Middle frontal gyrus (tissue), 1 donor: ENCODE results near the gene TEPSIN.

Source experiments
- DNase-seq: peaks from one replicate; pipeline ENCODE4 v3.0.0-alpha.2; 2015; ENCODE audit warnings: low spot score; ENCODE audit errors: extremely low spot score

Gene TEPSIN

DNA sequence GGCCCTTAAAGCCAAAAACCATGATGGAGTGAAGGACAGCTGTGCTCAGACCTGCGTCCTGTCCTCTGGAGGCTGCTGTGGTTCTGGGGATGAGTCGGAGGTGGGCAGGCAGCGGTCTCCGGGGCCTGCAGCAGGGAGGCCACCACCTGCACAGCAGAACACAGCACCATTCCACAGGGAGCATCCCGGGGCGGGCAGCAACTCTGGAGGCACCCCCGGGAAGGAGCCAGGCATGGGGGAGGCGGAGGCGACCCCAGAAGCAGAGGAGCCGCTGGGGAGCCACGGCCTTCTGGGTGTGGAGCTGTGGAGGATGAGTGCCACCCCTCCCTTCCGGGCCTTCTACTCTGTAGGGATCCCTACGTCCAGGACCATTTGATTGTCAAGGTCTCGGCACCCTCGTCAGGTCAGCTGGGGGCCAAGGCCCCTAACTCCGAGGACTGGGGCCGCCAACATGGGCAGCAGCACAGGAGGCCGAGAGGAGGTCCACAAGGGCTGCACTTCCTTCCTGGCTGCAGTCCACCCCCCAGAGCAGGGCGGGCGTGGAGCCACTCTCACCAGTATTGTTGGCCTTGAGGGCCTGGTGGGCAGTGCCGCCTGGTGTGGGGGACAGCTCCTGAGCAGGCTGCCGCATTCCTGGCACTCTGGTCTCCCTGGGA lies 39.9 kb downstream of the TEPSIN start:
- DNase-seq = no peak

DNA sequence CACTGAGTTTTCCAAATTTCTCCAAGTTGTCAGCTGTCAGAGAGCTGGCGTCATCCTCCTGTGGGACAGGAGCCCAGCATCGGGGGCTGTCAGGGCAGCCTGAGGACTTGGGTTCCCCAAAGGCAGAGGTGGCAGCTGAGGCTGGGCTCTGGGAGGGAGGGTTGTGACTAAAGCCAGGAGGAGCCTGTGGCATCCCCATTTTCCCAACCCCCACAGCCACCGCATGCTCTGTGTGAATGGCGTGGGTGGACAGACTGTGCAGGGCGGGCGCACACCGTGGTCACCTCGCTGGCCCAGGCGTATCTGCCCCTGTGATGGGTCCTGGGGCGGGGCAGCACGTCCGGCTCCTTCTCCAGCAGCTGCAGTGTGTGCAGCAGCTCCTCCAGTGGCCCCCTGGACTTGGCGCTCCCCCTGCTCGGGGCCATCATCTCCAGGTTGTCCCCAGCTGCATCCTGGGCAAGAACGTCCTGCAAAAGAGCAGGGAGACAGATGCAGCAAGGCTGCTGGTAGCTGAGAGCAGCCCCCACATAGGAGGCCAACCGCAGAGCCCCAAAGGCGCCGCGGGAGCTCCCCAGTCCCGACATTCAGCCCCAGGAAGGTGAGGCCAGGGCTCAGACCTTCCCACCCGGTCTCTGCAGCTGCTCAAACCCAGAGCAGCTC lies 40.9 kb downstream of the TEPSIN start:
- DNase-seq = no peak

DNA sequence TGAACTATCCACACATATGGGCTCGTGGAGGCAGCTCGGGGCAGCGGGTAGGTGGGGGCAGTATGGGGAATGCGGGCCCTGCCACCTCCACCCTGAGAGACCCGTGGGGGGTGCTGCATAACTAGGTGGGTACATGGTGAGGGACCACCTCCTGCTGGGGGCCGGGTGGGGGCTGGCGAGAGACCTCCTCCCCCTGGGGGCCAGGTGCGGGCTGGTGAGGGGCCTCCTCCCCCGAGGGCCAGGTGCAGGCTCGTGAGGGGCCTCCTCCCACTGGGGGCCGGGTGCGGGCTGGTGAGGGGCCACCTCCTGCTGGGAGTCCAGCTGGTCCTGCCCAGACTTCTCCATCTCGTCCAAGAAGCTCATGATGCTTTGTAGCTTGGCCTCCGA lies 41.5 kb downstream of the TEPSIN start:
- no peak for DNase-seq

GRCh38 chr17:81196505-81197408 lies 42.1 kb downstream of the TEPSIN start:
- DNase-seq = no peak

GRCh38 chr17:81195941-81196495 lies 42.8 kb downstream of the TEPSIN start:
- DNase-seq = no peak

DNA sequence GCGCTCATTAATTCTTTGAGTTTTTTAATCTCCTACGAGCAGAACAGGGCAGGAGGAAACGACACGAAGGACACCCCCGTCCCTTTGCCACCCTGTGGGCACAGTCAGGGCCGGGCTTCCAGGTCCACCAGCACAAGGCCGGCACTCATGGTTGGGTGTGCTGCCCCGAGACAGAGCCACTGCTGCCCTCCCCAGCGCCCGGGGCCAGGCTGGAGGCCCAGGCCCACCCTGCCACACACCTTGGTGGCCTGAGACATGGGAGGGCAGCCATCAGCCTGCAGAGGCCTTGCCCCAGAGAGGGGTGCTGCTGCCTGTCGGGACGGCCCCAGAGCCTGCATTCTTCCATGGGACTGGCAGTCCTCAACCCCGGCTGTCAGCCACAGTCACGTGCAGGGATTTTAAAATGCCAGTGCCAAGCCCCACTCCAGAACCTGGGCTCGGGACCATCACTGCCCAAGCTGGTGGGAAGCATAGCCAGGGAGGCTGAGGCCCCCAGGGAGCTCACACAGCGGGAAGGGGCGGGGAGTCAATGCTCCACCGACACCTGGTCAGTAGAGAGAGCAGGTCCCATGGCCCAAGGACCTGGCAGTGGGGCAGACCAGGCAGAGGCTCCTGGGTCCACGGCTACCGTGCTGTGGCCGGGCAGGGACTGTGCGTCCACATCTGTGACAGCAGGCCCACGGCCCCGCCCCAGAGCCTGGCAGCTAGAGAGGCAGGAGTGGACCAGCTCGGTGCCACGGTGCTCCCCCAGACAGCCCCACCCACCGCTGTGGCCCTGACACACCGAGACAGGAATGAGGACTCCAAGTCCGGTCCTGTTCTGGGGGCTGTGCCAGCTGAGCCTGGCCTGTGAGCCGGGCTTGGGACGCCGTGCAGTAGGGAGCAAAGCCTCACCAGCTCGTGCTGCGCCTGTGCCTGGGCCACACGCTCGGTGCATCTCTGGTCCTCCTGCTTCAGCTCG lies 43.6 kb downstream of the TEPSIN start:
- no peak for DNase-seq

GRCh38 chr17:81194225-81194760 lies 44.6 kb downstream of the TEPSIN start:
- no peak for DNase-seq

GRCh38 chr17:81193470-81194224 lies 45.2 kb downstream of the TEPSIN start:
- DNase-seq = no peak

DNA sequence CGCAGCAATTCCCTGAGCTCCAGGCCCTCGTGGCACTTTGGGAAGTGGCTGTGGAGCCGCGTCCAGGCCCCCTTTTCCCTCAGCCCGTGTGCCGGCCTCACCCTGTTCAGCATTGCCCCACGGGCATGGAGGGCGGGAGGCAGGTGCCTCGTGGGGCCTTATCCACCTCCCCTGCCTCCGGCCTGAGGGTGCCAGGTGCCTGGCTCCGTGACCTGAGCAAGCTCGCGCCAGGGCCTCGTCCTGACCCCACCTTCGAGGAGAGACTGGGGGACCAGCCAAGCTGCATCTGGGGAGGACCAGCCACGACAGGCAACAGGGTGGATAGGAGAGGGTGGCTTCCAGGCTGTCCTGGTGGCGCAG lies 45.8 kb downstream of the TEPSIN start:
- no peak for DNase-seq

DNA sequence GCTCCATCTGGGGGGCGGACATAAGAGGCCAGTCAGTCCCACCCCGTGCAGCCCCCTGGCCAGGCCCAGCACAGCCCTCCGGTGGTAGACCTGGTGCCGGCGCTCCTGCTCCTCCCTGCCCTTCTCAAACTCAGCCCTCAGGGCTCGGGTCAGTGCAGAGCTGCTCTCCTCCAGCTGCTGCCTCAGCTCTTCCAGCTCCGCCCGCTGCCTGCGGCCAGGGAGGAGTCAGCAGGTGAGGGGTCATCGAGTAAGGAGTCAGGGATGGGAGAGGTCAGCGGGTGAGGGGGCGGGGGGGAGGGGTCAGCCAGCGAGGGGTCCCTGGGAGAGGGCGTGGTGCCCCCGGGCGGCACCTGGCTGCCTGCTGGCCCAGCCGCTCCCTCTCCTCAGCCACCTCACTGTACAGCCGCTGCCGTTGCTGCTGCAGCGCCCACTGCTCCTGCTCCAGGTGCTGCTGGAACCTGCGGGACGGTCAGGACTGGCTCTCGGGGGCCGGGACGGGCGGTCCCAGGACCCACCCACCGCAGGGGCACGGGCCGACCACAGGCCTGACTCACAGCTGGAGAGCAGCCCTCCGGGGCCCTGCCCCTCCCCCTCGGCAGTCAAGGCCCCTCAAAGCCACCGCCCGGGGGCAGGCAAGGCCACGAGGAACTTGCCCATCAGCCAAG lies 46.3 kb downstream of the TEPSIN start:
- no peak for DNase-seq

DNA sequence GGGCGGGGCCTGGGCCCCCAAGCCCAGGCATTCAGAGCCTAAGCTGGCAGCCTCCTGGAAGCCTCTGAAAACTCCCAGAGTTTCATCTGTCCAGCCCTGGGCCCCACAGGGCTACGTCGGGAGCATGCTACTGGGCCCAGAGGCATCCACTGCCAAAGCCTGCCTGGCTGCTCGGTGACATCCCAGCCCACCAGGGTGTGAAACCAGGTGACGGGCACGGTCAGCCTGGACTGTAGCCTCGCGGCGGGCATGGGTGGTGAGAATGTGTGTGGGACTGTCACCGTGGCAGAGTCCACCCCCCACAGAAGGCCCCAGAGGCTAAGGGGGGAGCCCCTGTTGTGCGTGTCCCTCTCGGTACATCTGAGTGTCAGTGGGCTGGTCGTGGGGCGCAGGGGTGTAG lies 47.2 kb downstream of the TEPSIN start:
- DNase-seq = no peak

- no peak for DNase-seq
Measured at GRCh38 chr17:81191116-81191515, 47.7 kb downstream of the TEPSIN start.

DNA sequence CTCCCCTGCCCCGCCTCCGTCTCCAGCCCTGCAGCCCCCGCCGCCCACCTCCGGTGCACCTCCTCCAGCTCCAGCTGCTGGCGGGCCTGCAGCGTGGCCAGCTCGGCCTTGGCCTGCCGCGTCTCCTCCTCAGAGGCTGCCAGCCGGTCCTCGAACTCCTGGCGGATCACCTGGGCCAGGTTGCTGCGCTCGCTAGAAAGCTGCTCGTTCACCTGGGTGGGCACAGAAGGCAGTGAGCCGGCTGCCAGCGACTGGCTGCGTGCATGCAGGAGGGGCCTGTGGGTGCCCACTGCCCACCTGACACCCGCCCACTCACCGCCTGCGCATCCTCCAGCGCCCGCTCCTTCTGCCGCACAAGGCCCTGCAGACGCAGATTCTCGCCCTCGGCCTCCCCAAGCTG lies 48.3 kb downstream of the TEPSIN start:
- no peak for DNase-seq

GRCh38 chr17:81189670-81190530 lies 49.0 kb downstream of the TEPSIN start:
- DNase-seq = no peak

GRCh38 chr17:81189016-81189415 lies 49.8 kb downstream of the TEPSIN start:
- DNase-seq = no peak

DNA sequence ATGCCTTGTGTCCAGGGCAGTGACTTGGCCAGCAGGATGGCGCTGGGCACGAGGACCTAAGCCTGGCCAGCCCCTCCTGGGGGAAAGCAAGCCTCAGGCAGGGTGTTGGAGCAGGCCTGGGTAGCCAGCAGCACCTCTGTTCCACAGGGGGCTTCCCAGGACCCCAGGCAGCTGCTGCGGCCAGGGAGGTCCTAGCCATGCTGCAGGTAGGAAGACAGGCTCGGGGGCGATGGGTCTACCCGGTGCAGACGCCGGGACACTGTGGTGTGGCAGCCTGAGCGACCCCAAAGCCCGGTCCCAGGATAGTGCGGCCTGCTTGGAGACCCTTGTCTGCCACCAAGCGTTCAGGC lies 50.4 kb downstream of the TEPSIN start:
- no peak for DNase-seq

DNA sequence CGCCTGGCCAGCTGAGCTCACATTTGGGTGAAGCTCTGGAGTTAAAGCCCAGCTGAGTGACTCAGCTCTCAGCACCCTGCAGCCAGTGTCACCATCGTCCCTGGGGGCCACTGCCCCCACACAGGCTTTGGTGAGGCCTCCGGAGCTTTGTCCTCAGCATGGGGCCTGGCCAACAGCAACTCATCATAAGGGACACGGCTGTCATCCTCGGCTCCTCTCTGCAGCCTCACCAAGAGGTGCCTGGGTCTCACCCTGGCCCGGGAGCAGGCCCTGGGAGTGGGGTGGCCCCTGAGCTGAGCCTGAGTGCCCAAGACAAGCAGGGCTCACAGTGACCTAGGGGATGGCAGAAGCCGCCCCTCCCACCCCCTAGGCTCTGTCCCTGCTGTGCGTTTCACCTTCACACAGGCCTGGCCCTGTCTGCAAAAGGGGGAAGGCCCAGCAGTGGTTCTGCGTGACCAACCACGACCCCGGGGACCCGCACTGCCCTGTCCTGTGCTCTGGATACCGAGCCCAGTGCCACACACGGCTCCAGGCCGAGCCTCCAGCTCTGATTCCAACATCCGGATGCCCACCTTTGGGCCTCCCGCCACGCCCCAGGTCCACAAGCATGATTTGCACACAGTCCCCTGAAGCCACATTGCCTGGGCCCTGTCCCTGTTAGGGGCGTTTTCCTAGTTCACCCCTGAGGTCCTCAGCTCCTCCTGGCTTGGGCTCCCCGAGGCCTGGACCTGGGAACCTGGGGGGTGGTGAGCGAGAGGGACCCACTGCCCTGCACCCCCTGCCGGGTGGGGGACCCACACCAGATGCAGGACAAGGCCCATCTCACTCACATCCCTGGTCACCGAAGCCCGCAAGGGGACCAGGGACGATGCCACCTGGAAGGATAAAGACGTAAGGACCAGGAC lies 51.0 kb downstream of the TEPSIN start:
- no peak for DNase-seq
